Superior temporal gyrus (tissue), 1 donor: ENCODE results near the gene HGFAC.
A peak's percentile ranks its signal among the peaks of the same experiment; 100 is the strongest.
"Not testable (repeated sequence)": the region's sequence is repeated elsewhere in the genome, so short reads cannot be mapped to it uniquely, and the experiment has no call there.

Experiments used
- DNase-seq: peaks from one replicate; pipeline ENCODE4 v3.0.0-alpha.2; 2016; ENCODE audit errors: extremely low spot score

HGFAC gene

GRCh38 chr4:3411190-3411589 lies 30.6 kb upstream of the HGFAC start:
- DNase-seq = not testable (repeated sequence)

GRCh38 chr4:3411676-3412075 lies 30.1 kb upstream of the HGFAC start:
- no peak for DNase-seq

- no peak for DNase-seq
Observed at GRCh38 chr4:3412257-3413020, 29.3 kb upstream of the HGFAC start.

- no peak for DNase-seq
Observed at GRCh38 chr4:3413217-3413671, 28.5 kb upstream of the HGFAC start.

- DNase-seq = no peak
Observed at GRCh38 chr4:3413675-3414420, 27.9 kb upstream of the HGFAC start.

- DNase-seq = peak; percentile 39
Observed at GRCh38 chr4:3414421-3415279, 27.1 kb upstream of the HGFAC start.

GRCh38 chr4:3415471-3416141 lies 26.2 kb upstream of the HGFAC start:
- no peak for DNase-seq

GRCh38 chr4:3416270-3416669 lies 25.5 kb upstream of the HGFAC start:
- no peak for DNase-seq

- no peak for DNase-seq
Observed at GRCh38 chr4:3416821-3417221, 24.9 kb upstream of the HGFAC start.

GRCh38 chr4:3417448-3417847 lies 24.3 kb upstream of the HGFAC start:
- no peak for DNase-seq

- no peak for DNase-seq
Observed at GRCh38 chr4:3418029-3418762, 23.6 kb upstream of the HGFAC start.

GRCh38 chr4:3419836-3420605 lies 21.7 kb upstream of the HGFAC start:
- DNase-seq = no peak

- DNase-seq = no peak
Observed at GRCh38 chr4:3420606-3420955, 21.2 kb upstream of the HGFAC start.

- DNase-seq = no peak
Observed at GRCh38 chr4:3420956-3421355, 20.8 kb upstream of the HGFAC start.

GRCh38 chr4:3421470-3421869 lies 20.3 kb upstream of the HGFAC start:
- DNase-seq = no peak

GRCh38 chr4:3422241-3422801 lies 19.4 kb upstream of the HGFAC start:
- DNase-seq = no peak

- DNase-seq = no peak
Observed at GRCh38 chr4:3422808-3423297, 18.9 kb upstream of the HGFAC start.

- no peak for DNase-seq
Observed at GRCh38 chr4:3423406-3423805, 18.4 kb upstream of the HGFAC start.

GRCh38 chr4:3423952-3424351 lies 17.8 kb upstream of the HGFAC start:
- no peak for DNase-seq
